Measurements from ENCODE around the gene RBM8A.

RBM8A gene

GRCh38 chr1:145918144-145918991, 8.9 kb downstream of the RBM8A start, which contains the start of gene PEX11B:
TSS of gene PEX11B (minus strand) at chr1:145918717. CDS start at chr1:145918688, 29 bp downstream.
- DNase-seq (ENCODE audit: low read depth in 2 of 2) = peak; percentile 73 to 75

- no peak for DNase-seq (ENCODE audit: low read depth in 2 of 2)
Measured at GRCh38 chr1:145917595-145917994, 9.7 kb downstream of the RBM8A start.

- no peak for DNase-seq (ENCODE audit: low read depth in 2 of 2)
Measured at GRCh38 chr1:145916745-145917144, 10.5 kb downstream of the RBM8A start.

DNA sequence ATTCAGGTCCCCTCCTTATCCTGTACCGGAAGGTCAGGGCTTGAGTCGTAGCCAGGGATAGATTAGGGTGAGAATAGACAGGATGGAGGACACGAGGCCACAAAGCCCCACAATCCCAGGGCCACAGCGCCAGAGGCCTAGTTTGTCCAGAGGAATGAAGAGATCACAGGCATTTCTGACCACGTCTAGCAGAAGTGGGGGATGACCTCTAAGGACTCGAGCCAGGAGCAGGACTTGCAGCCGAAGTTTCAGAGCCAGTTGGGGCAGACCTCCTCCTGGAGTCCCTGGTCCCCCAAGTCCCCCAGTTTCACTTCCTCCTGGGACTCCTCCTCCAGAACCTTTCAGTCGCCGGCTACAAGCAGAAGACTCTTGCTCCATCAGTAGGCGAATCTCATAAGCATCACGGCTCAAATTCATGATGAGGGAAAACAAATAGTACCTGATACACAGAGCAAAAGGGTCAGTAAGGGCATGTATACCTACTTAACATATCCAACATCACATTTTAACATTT, 15.1 kb downstream of the RBM8A start:
- no peak for DNase-seq (ENCODE audit: low read depth in 2 of 2)

DNA sequence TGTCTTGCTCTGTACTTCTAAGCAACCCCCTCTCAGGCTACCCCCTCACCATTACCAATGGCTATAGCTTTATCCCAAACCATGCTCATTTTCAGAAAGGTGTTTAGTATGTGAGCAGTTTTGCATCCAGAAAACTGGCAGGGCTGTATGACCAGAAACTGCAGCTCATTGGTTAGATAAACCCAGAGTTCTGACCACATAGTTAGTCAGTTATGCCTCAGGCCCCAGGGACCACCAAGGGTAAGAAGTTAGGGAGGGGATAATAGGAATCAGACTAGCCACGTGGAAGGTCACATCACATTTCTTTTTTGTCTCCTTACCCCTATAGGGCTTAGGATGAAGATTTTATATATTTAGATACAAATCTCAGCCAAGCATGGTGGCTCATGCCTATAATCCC, 18.6 kb downstream of the RBM8A start:
- DNase-seq (ENCODE audit: low read depth in 2 of 2) = no peak

- no peak for DNase-seq (ENCODE audit: low read depth in 2 of 2)
Measured at GRCh38 chr1:145906954-145907753, 20.1 kb downstream of the RBM8A start.

DNA sequence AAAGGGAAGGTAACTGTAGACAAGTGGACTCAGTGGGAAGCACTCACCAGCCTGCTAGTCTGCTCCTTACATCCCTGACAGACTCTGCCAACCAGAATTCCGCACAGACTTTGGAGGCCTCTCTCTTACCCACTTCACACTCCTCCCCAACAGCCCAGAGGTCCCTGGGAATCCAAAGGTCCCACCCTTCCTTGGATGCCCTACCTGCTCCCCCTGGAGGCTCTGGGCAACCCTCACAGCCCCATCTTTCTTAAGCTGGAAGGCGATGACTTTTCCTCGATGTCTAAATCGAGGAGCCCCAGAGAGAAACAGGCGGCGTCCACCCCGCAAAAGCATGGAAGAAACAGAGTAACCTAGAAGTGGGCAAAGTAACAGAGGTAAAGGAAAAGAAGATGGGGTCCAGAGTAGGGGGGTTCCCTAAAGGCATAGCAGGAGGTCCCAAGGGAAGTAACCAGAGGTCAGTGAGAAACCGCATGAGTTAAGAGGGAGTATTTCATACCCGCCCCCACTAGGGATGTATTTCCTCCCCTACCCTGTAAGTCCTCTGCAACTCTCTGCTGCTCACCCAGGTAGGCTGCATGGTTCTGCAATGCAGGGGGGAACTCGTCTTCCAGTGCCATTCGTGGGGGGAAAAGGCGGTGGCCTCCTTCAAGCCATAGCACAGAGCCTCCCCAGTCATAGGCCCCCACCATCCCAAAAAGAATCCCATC, 25.8 kb downstream of the RBM8A start:
- no peak for DNase-seq (ENCODE audit: low read depth in 2 of 2)

DNA sequence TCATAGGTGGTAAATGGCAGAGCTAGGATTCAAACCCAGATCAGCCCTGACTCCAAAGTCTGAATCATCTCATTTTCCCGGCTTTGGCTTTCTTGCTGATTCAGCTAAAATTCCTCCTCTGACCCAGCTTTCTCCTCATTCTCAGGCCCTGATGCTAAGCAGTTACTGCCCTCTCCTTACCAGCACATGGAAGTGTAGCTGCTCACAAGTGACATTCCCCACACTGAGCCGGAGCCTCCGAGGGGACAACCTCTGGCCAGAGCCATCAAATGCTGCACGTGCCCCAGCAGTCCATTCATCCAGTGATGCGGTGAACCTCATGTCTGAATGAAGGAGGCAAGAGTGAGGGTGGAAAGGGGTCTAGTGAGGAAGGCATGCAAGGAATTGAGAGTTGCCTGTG, 28.5 kb downstream of the RBM8A start:
- DNase-seq (ENCODE audit: low read depth in 2 of 2) = no peak

DNA sequence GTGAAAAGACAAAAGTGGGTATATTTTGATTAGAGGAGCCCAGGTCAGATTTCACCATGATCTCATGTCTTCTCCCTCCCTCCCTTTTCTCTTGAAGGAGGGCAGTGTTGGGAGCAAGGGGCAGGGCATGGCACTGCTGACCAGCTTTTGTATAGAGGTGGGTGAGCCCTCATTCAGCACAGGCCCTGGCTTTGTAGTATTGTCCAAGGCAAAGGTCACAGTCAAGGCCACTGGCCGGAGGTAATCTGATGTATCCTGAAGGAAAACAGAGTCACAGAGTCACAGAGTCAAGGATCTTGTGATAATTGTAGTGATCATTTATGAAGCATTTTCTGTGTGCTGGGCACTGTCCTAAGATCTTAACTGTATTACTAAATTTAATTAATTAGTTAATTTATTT, 29.3 kb downstream of the RBM8A start:
- no peak for DNase-seq (ENCODE audit: low read depth in 2 of 2)

DNA sequence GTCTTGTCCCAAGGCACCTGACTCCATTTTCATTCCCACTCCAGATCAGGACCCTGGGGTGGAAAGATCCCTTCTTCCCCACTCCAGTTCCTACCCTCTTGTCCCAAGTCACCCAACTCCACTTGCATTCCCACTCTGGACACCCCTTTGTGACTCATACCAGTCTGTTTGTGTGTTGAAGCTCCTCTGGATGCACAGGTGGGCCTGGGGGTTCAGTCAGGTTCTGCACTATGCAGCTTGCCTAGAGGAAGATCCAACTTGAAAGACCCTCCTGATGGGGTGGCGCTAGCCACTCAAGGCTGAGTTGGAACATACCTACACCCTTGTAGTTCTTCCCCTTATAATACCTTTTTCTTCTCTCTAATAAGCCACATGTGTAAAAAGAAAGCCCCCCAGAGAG, 31.8 kb downstream of the RBM8A start:
- no peak for DNase-seq (ENCODE audit: low read depth in 2 of 2)

GRCh38 chr1:145893306-145894055, 33.8 kb downstream of the RBM8A start:
- no peak for DNase-seq (ENCODE audit: low read depth in 2 of 2)

- peak in 1 of 2 experiments; percentile 28 for DNase-seq (ENCODE audit: low read depth in 2 of 2)
Measured at GRCh38 chr1:145892486-145893087, 34.7 kb downstream of the RBM8A start.

- peak; percentile 99 for DNase-seq (ENCODE audit: low read depth in 2 of 2)
Measured at GRCh38 chr1:145891587-145892485, 35.4 kb downstream of the RBM8A start.

- no peak for DNase-seq (ENCODE audit: low read depth in 2 of 2)
Measured at GRCh38 chr1:145891143-145891542, 36.1 kb downstream of the RBM8A start.

GRCh38 chr1:145889722-145890121, 37.6 kb downstream of the RBM8A start:
- no peak for DNase-seq (ENCODE audit: low read depth in 2 of 2)

GRCh38 chr1:145887631-145888030, 39.7 kb downstream of the RBM8A start:
- no peak for DNase-seq (ENCODE audit: low read depth in 2 of 2)

- no peak for DNase-seq (ENCODE audit: low read depth in 2 of 2)
Measured at GRCh38 chr1:145886816-145887215, 40.5 kb downstream of the RBM8A start.

DNA sequence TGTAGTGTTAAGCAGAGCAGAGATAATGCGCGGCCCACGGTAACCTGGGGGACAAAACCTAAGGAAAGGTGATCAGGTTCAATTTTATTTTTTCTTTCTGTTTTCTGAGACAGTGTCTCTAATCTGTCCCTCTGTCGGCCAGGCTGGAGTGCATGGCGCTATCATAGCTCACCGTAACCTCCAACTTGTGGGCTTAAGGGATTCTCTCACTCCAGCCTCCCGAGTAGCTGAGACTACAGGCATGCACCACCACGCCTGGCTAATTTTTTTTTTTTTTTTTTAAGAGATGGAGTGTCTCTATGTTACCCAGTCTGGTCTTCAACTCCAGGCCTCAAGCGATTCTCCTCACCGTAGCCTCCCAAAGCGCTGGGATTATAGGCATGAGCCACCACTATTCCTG, 40.9 kb downstream of the RBM8A start:
- DNase-seq (ENCODE audit: low read depth in 2 of 2) = no peak

DNA sequence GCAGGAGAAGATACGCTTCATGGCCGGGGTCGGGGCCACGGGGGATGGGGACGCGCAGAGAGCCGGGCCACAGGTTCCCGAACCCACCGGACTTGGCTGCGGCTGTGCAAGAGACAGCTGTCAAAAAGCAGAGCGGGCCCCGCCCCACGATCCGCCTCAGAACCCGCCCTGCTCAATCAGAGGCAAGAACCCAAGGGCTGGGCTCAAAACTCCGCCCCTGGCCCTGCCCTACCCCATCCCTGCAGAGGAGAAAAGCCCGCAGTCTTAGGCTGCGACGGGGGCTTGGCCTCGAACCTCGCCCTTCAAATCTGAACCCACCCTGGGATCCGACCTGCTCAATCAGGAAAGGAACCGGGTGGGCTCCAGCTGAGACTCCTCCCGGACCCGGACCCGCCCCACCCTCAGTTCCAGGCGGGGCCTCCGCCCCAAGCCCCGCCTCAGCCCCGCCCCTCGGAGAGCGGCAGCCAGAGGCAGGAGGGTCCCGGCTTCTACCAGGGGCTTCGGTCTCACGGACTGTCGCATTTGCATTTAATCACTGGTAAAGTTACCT, 41.5 kb downstream of the RBM8A start, which contains the start of gene ANKRD35:
Gene ANKRD35 (minus strand): TSS at position 129 of the 550 bp plus-strand sequence. CDS start 108 bp downstream, at position 21.
- no peak for DNase-seq (ENCODE audit: low read depth in 2 of 2)
